ENCODE measurements around the gene MED22. TPM values are rescaled to one million over a fixed set of nuclear protein-coding genes. Genes with fewer than 3 reads are reported as not detected.

Gene MED22
- total and polyA plus RNA-seq, 2 of the 8 experiments (the other 6 are each of a cell fraction or from before 2014, with no cell fraction given) = 56.4 to 68.4 TPM

- no peak for FAIRE-seq
- DNase-seq (ENCODE audit: low read depth in 1 of 2, low spot score in 2 of 2) = no peak
- Histone ChIP-seq H3K79me1 (ENCODE audit: low read depth, low read length) (peaks cover 11% of the 10 kb centered on the region), H2BK20ac (ENCODE audit: low read length) (no peak overlapping the region), H3K4ac (replicated peaks; ENCODE audit: insufficient read length, low read depth, low read length) (no peak overlapping the region), H2BK5ac (ENCODE audit: low read depth, low read length) (no peak overlapping the region), H2BK120ac (replicated peaks; ENCODE audit: low read depth, low read length) (no peak overlapping the region), H2BK15ac (ENCODE audit: low read length) (no peak overlapping the region), H3K23ac (ENCODE audit: insufficient read length) (no peak overlapping the region), H3K36me3 (ENCODE audit: control insufficient read depth in 2 of 4, insufficient read depth in 4 of 4, low read length in 3 of 4) (peaks cover 28 to 53% (median 42%) of the 10 kb centered on the region in 4 experiments), H4K8ac (ENCODE audit: extremely low read depth, insufficient read depth, low read length) (no peak overlapping the region), H3K9ac (replicated peaks in 1 of 4; ENCODE audit: extremely low read depth in 1 of 4, low read depth in 3 of 4, low read length in 3 of 4) (no peak overlapping the region), H2AK5ac (ENCODE audit: low read depth, low read length) (no peak overlapping the region), H2AFZ (ENCODE audit: low read length) (no peak overlapping the region), H4K5ac (ENCODE audit: insufficient read length, low read depth, low read length) (no peak overlapping the region), H3K4me2 (ENCODE audit: insufficient read depth in 1 of 2, low read depth in 2 of 2, low read length in 2 of 2) (no peak overlapping the region), H3K23me2 (ENCODE audit: low read depth, low read length) (peaks cover 7% of the 10 kb centered on the region; the same call in 1 of the 2 replicates), H4K20me1 (replicated peaks in 1 of 2; ENCODE audit: control insufficient read depth in 1 of 2, insufficient read depth in 2 of 2, low read length in 2 of 2) (peaks cover 4 to 16% of the 10 kb centered on the region in 2 experiments), H4K91ac (replicated peaks; ENCODE audit: insufficient read length, low read length) (no peak overlapping the region), H2BK12ac (ENCODE audit: low read depth, low read length) (no peak overlapping the region), H3K79me2 (ENCODE audit: control insufficient read depth in 1 of 2, insufficient read depth in 2 of 2, low read length in 2 of 2) (peaks cover 0 to 10% of the 10 kb centered on the region in 2 experiments; a peak in 2 of 4 replicates), H3K4me3 (ENCODE audit: extremely low read depth in 1 of 4, insufficient read depth in 2 of 4, low read depth in 3 of 4, low read length in 4 of 4) (no peak overlapping the region), H3K27ac (ENCODE audit: low read depth, low read length) (no peak overlapping the region), H3K18ac (ENCODE audit: extremely low read depth, low read length) (no peak overlapping the region), H3K56ac (replicated peaks; ENCODE audit: insufficient read length, low read depth, low read length) (no peak overlapping the region), H3K14ac (ENCODE audit: insufficient read length) (no peak overlapping the region), H3K4me1 (replicated peaks in 1 of 4; ENCODE audit: control insufficient read depth in 3 of 4, insufficient read depth in 4 of 4, low read length in 3 of 4) (peaks cover 0 to 2% (median under 1%) of the 10 kb centered on the region in 4 experiments; a peak in 1 of 7 replicates), H3K9me3 (ENCODE audit: insufficient read depth in 2 of 2, low read depth in 1 of 2, low read length in 1 of 2) (no peaks in the 10 kb centered on the region), H3K27me3 (replicated peaks in 1 of 4; ENCODE audit: control insufficient read depth in 3 of 4, extremely low read depth in 1 of 4, insufficient read depth in 3 of 4, low read length in 3 of 4) (no peaks in the 10 kb centered on the region)
- POLR2A ChIA-PET (ENCODE audit: partially characterized antibody) = interaction anchor here (0.9 to 14.8 kb wide), 4 partner anchors 9 to 27 kb away, joined by 3 to 303 read pairs (median 15); partner anchors contain the start of genes MED22, RPL7A, SURF1 and SURF2
- no peak for TF ChIP-seq SIRT6 (IDR thresholded peaks at IDR 0.05; ENCODE audit: low read length)
- TF ChIP-seq EP300 (IDR thresholded peaks at IDR 0.05; ENCODE audit: borderline replicate concordance in 1 of 2, low read depth in 2 of 2, low read length in 2 of 2) = no peak
- no peak for TF ChIP-seq HDAC2 (IDR thresholded peaks at IDR 0.05; ENCODE audit: borderline replicate concordance in 1 of 2, low read depth in 2 of 2, low read length in 2 of 2)
- CTCF ChIA-PET (ENCODE audit: partially characterized antibody) = interaction anchor here (0.7 to 5.5 kb wide), 13 partner anchors 10 to 175 kb away, joined by 3 to 45 read pairs (median 4); partner anchors contain the start of gene SURF1
- 97% methylated on average over 5 of the region's 5 CpGs; no CpG with 5 or more reads in 1 of the 2 experiments for WGBS, 2 experiments (ENCODE audit: extremely low coverage in 1 of 2, insufficient coverage in 1 of 2, insufficient read length in 1 of 2, insufficient replicate concordance in 2 of 2, low coverage in 1 of 2, low lambda C conversion rate in 2 of 2, missing lambda C conversion rate in 1 of 2)
Observed at GRCh38 chr9:133339641-133340040, 8.3 kb downstream of the MED22 start.

All from H1 (cell line).